Calu3 (cell line): Measurements from ENCODE around the gene EDN3. TPM values are rescaled to one million over a fixed set of nuclear protein-coding genes. Genes with fewer than 3 reads are reported as not detected.

ENCODE experiments used
- BruUV-seq: library from RNA; stranded (reverse); fragments of 400-500 nt; replicated peaks from 2 replicates; lab custom pipeline; 2021; lab: Mats Ljungman, UMichigan
- CTCF ChIA-PET: fragments of 300-600 bp; sonication (Branson Sonifier 250); formaldehyde crosslinking; loops from one replicate; lab custom pipeline; 2022; ENCODE audit warnings: antibody characterized with exemption; lab: Charles Lee
- DNase-seq: peaks from one replicate; pipeline ENCODE4 v3.0.0; 2022
- H3K27ac Mint-ChIP-seq: one replicate; pipeline ENCODE4 v1.8.0; 2022; ENCODE audit warnings: mixed read lengths; ENCODE audit not compliant: unreplicated experiment
- H3K27me3 Mint-ChIP-seq: one replicate; pipeline ENCODE4 v1.8.0; 2022; ENCODE audit warnings: mixed read lengths; ENCODE audit not compliant: unreplicated experiment
- H3K36me3 Mint-ChIP-seq: one replicate; pipeline ENCODE4 v1.8.0; 2022; ENCODE audit warnings: mild to moderate bottlenecking, moderate library complexity, mixed read lengths; ENCODE audit not compliant: insufficient read depth, unreplicated experiment
- H3K4me1 Mint-ChIP-seq: one replicate; pipeline ENCODE4 v1.8.0; 2022; ENCODE audit warnings: mild to moderate bottlenecking, low read depth, mixed read lengths; ENCODE audit not compliant: unreplicated experiment
- H3K4me3 Mint-ChIP-seq: one replicate; pipeline ENCODE4 v1.8.0; 2022; ENCODE audit warnings: mild to moderate bottlenecking, low read depth, moderate library complexity, mixed read lengths; ENCODE audit not compliant: unreplicated experiment
- H3K9me3 Mint-ChIP-seq: one replicate; pipeline ENCODE4 v1.8.0; 2022; ENCODE audit warnings: low read depth, mixed read lengths; ENCODE audit not compliant: unreplicated experiment
- CTCF ChIP-seq: fragments of 200-600 bp; IDR thresholded peaks from one replicate; pipeline ENCODE4 v1.8.0; 2022; ENCODE audit warnings: antibody characterized with exemption; ENCODE audit not compliant: unreplicated experiment
- intact Hi-C: fragments of 100-400 bp; cut with micrococcal nuclease; formaldehyde crosslinking; loops from one replicate; pipeline ENCODE4 v1.10.0; 2022; ENCODE audit not compliant: unreplicated experiment
- total RNA-seq: library from RNA; stranded (reverse); gene quantifications from 2 replicates; pipeline ENCODE4 v1.2.3, GENCODE V29; 2022

Gene EDN3
- total RNA-seq, 1 experiment from 2014 or later: not detected

GRCh38 chr20:59371431-59371830, 71.0 kb downstream of the EDN3 start:
- H3K27me3 Mint-ChIP-seq: peaks cover 97% of the 10 kb centered on the region
- DNase-seq: no peak
- CTCF ChIA-PET: no interaction called here
- H3K4me3 Mint-ChIP-seq: no peak overlapping the region
- TF ChIP-seq CTCF: no peak
- no peaks in the 10 kb centered on the region for H3K9me3 Mint-ChIP-seq
- intact Hi-C loops: no loop called here
- no TSS peak for BruUV-seq
- no peaks in the 10 kb centered on the region for H3K36me3 Mint-ChIP-seq
- no peak overlapping the region for H3K27ac Mint-ChIP-seq
- no peaks in the 10 kb centered on the region for H3K4me1 Mint-ChIP-seq

- no peak for TF ChIP-seq CTCF
- no peaks in the 10 kb centered on the region for H3K9me3 Mint-ChIP-seq
- H3K27ac Mint-ChIP-seq: no peak overlapping the region
- H3K4me1 Mint-ChIP-seq: no peaks in the 10 kb centered on the region
- peaks cover 92% of the 10 kb centered on the region for H3K27me3 Mint-ChIP-seq
- intact Hi-C loops: no loop called here
- no TSS peak for BruUV-seq
- CTCF ChIA-PET: no interaction called here
- DNase-seq: no peak
- H3K36me3 Mint-ChIP-seq: no peaks in the 10 kb centered on the region
- no peak overlapping the region for H3K4me3 Mint-ChIP-seq
Measured at GRCh38 chr20:59374261-59374660, 73.8 kb downstream of the EDN3 start.

GRCh38 chr20:59375541-59375940, 75.1 kb downstream of the EDN3 start:
- no peak for TF ChIP-seq CTCF
- H3K4me1 Mint-ChIP-seq: no peaks in the 10 kb centered on the region
- H3K4me3 Mint-ChIP-seq: no peak overlapping the region
- no peaks in the 10 kb centered on the region for H3K36me3 Mint-ChIP-seq
- H3K27ac Mint-ChIP-seq: no peak overlapping the region
- DNase-seq: no peak
- CTCF ChIA-PET: no interaction called here
- no TSS peak for BruUV-seq
- H3K27me3 Mint-ChIP-seq: peaks cover 92% of the 10 kb centered on the region
- H3K9me3 Mint-ChIP-seq: no peaks in the 10 kb centered on the region
- intact Hi-C loops: no loop called here

Other genes starting within 250 kb of the EDN3 start
- not detected in 2 replicates for gene ZNF831, start 136.8 kb upstream of the EDN3 start, total RNA-seq